GM12878 (cell line): ENCODE measurements around the gene PRELID2. TPM values are rescaled to one million over a fixed set of nuclear protein-coding genes. Genes with fewer than 3 reads are reported as not detected.

ENCODE experiments used
- polyA plus RNA-seq, 11 experiments: library from polyadenylated mRNA; depleted of rRNA in 4 of 11; unstranded in 6 of 11; stranded (reverse) in 5 of 11; fragments of >200 nt; fragmentation: Nextera tagmentation in 4 of 11; fragmentation: Illumina TruSeq in 1 of 11; extraction: Ambion mirVana in 4 of 11; extraction: Trizol in 1 of 11; gene quantifications; 1 replicate in 1 of 11; 2 replicates in 10 of 11; pipeline versions ENCODE4 v1.2.1 to v1.2.3, GENCODE V29; 2011 to 2016; ENCODE audit warnings: inconsistent platforms in 2 of 11, missing spikeins in 2 of 11, low read depth in 1 of 11
- total RNA-seq, 4 experiments: library from RNA; depleted of rRNA in 3 of 4; stranded (reverse); fragments of >200 nt in 3 of 4; fragmentation: Illumina TruSeq in 1 of 4; extraction: Trizol in 1 of 4; gene quantifications; 2 replicates each; pipeline versions ENCODE4 v1.2.1 to v1.2.3, GENCODE V29; 2013 to 2021

Gene PRELID2
- total and polyA plus RNA-seq, 10 of the 15 experiments (the other 5 are each of a cell fraction or from before 2014, with no cell fraction given) = 0.07 to 0.31 (median 0.13) TPM; not detected in 5

Other genes starting within 250 kb of the PRELID2 start
- not detected in 2 replicates for gene GRXCR2, start 37.7 kb upstream of the PRELID2 start, total RNA-seq (2014; rRNA removed)
- gene GRXCR2, start 37.7 kb upstream of the PRELID2 start, total RNA-seq (2014; rRNA removed; fragmentation: Illumina TruSeq; extraction: Trizol) = not detected in 2 replicates
- gene GRXCR2, start 37.7 kb upstream of the PRELID2 start, total RNA-seq (2021) = not detected in 2 replicates
- gene GRXCR2, start 37.7 kb upstream of the PRELID2 start, polyA plus RNA-seq (2011; rRNA removed) = not detected in 2 replicates
- not detected in 2 replicates for gene GRXCR2, start 37.7 kb upstream of the PRELID2 start, polyA plus RNA-seq (2014; fragmentation: Illumina TruSeq; extraction: Trizol)
- gene GRXCR2, start 37.7 kb upstream of the PRELID2 start, polyA plus RNA-seq (2014; fragmentation: Nextera tagmentation; extraction: Ambion mirVana) = not detected
- gene GRXCR2, start 37.7 kb upstream of the PRELID2 start, polyA plus RNA-seq (2014; rRNA removed) = not detected in 2 replicates
- not detected for gene GRXCR2, start 37.7 kb upstream of the PRELID2 start, polyA plus RNA-seq (2016; fragmentation: Nextera tagmentation; extraction: Ambion mirVana)
- gene SH3RF2, start 101.2 kb upstream of the PRELID2 start, total RNA-seq (2014; rRNA removed) = not detected in 2 replicates
- gene SH3RF2, start 101.2 kb upstream of the PRELID2 start, total RNA-seq (2014; rRNA removed; fragmentation: Illumina TruSeq; extraction: Trizol) = not detected in 2 replicates
- gene SH3RF2, start 101.2 kb upstream of the PRELID2 start, total RNA-seq (2021) = 0.15 and 0.19 TPM in 2 replicates
- not detected in 2 replicates for gene SH3RF2, start 101.2 kb upstream of the PRELID2 start, polyA plus RNA-seq (2011; rRNA removed)
- gene SH3RF2, start 101.2 kb upstream of the PRELID2 start, polyA plus RNA-seq (2014; fragmentation: Illumina TruSeq; extraction: Trizol) = not detected in 2 replicates
- gene SH3RF2, start 101.2 kb upstream of the PRELID2 start, polyA plus RNA-seq (2014; fragmentation: Nextera tagmentation; extraction: Ambion mirVana) = not detected
- not detected in 2 replicates for gene SH3RF2, start 101.2 kb upstream of the PRELID2 start, polyA plus RNA-seq (2014; rRNA removed)
- gene SH3RF2, start 101.2 kb upstream of the PRELID2 start, polyA plus RNA-seq (2016; fragmentation: Nextera tagmentation; extraction: Ambion mirVana) = not detected